Subcutaneous abdominal adipose tissue (tissue), 5 donors: ENCODE measurements around the gene LIN28B.

Source experiments
- H3K27ac ChIP-seq: one replicate; pipeline ENCODE4 v1.7.0; 2013; ENCODE audit warnings: low read depth, mild to moderate bottlenecking, inconsistent platforms, low read length, moderate library complexity
- H3K27me3 ChIP-seq, 5 donors: one replicate each; pipeline ENCODE4 v1.7.0; 2013; ENCODE audit warnings: low read length in 5 of 5, inconsistent platforms in 1 of 5; ENCODE audit not compliant: control insufficient read depth in 5 of 5, insufficient read depth in 4 of 5
- H3K36me3 ChIP-seq, 5 donors: one replicate each; pipeline ENCODE4 v1.7.0; 2013; ENCODE audit warnings: low read length in 5 of 5; ENCODE audit not compliant: control insufficient read depth in 5 of 5, insufficient read depth in 5 of 5
- H3K4me1 ChIP-seq, 5 donors: one replicate each; pipeline ENCODE4 v1.7.0; 2013; ENCODE audit warnings: low read length in 5 of 5, mild to moderate bottlenecking in 3 of 5, moderate library complexity in 1 of 5; ENCODE audit not compliant: control insufficient read depth in 5 of 5, insufficient read depth in 5 of 5
- H3K4me3 ChIP-seq, 5 donors: one replicate each; pipeline ENCODE4 v1.7.0; 2013; ENCODE audit warnings: low read length in 5 of 5, low read depth in 1 of 5
- H3K9ac ChIP-seq, 5 donors: one replicate each; pipeline ENCODE4 v1.7.0; 2013; ENCODE audit warnings: low read length in 5 of 5, mild to moderate bottlenecking in 4 of 5, moderate library complexity in 3 of 5
- H3K9me3 ChIP-seq, 5 donors: one replicate each; pipeline ENCODE4 v1.7.0; 2013; ENCODE audit warnings: low read length in 5 of 5; ENCODE audit not compliant: control insufficient read depth in 5 of 5
- donor health status: healthy.
- donor health status: healthy.
- donor health status: healthy.
- donor health status: healthy.
- donor health status: healthy.

Gene LIN28B

GRCh38 chr6:104956731-104957294 is at the start of gene LIN28B:
Gene LIN28B (plus strand): TSS chr6:104957107. CDS start chr6:104957251, 144 bp downstream.
- Histone ChIP-seq H3K27me3 (peaks cover 35 to 59% (median 46%) of the 10 kb centered on the region in 5 donors), H3K27ac (no peak within 1 kb of the TSS), H3K4me1 (peaks cover 0 to 7% (median 3%) of the 10 kb centered on the region in 5 donors), H3K4me3 (peak within 1 kb of the TSS in 1 of 5 donors; percentile 8), H3K36me3 (no peaks in the 10 kb centered on the region), H3K9ac (no peak within 1 kb of the TSS), H3K9me3 (peaks cover 0 to 8% (median 0%) of the 10 kb centered on the region in 5 donors)

GRCh38 chr6:104908031-104908887 is 48.6 kb upstream of the LIN28B start:
- Histone ChIP-seq H3K27me3 (peaks cover 0 to 2% (median 0%) of the 10 kb centered on the region in 5 donors), H3K4me1 (no peaks in the 10 kb centered on the region), H3K4me3 (no peak overlapping the region), H3K27ac (no peak overlapping the region), H3K9me3 (peaks cover 0 to 7% (median 2%) of the 10 kb centered on the region in 5 donors), H3K36me3 (no peaks in the 10 kb centered on the region), H3K9ac (no peak overlapping the region)

GRCh38 chr6:104908888-104909525 is 47.9 kb upstream of the LIN28B start:
- Histone ChIP-seq H3K27me3 (peaks cover 0 to 2% (median 0%) of the 10 kb centered on the region in 5 donors), H3K4me1 (no peaks in the 10 kb centered on the region), H3K9me3 (peaks cover 0 to 7% (median 2%) of the 10 kb centered on the region in 5 donors), H3K36me3 (no peaks in the 10 kb centered on the region), H3K27ac (no peak overlapping the region), H3K9ac (no peak overlapping the region), H3K4me3 (no peak overlapping the region)

DNA sequence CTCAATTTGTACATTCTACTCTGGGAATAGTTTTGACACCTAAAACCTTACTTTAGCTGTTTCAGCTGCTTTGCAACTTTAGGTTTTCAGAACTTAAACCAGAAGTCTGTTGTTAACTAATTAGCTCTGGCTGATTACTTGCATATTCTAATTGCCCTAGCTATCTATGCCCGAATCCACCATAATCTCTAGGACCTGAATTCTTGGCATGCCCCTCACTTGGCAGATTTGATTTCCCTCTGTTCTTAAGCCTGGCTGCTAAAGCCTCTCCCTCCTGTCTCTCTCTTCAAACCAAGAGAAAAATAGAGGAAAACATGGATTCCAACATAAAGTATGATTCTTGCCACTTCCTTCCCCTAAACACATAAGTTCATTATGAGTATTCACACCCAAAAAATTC is 35.0 kb upstream of the LIN28B start:
- no peaks in the 10 kb centered on the region for H3K27me3 ChIP-seq
- H3K4me3 ChIP-seq, result no peak overlapping the region
- no peak overlapping the region for H3K27ac ChIP-seq
- H3K9ac ChIP-seq, result no peak overlapping the region
- H3K36me3 ChIP-seq, result no peaks in the 10 kb centered on the region
- peaks cover 0 to 3% (median 0%) of the 10 kb centered on the region in 5 donors for H3K9me3 ChIP-seq
- no peaks in the 10 kb centered on the region for H3K4me1 ChIP-seq

DNA sequence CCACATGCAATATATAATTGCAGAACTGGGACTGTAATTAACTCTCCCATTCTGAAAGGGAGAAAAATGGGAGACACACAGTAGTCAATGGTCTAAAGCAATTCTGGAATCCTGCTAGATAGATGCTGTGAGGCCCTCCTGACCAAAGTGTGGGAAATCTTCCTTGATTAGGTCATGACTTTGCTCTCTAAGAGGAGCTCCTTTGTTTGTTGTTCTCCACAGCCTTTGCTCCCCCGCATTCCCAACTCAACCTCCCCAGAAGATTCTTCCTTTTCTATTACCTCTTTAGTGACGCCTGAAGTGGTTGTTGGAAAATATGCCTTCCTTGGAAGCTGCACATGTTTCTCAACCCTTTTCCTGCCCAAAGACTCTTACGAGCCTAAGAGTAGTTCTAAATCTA is 28.8 kb upstream of the LIN28B start:
- Histone ChIP-seq H3K27ac (no peak overlapping the region), H3K4me1 (no peaks in the 10 kb centered on the region), H3K36me3 (no peaks in the 10 kb centered on the region), H3K4me3 (no peak overlapping the region), H3K27me3 (no peaks in the 10 kb centered on the region), H3K9me3 (no peaks in the 10 kb centered on the region), H3K9ac (no peak overlapping the region)

DNA sequence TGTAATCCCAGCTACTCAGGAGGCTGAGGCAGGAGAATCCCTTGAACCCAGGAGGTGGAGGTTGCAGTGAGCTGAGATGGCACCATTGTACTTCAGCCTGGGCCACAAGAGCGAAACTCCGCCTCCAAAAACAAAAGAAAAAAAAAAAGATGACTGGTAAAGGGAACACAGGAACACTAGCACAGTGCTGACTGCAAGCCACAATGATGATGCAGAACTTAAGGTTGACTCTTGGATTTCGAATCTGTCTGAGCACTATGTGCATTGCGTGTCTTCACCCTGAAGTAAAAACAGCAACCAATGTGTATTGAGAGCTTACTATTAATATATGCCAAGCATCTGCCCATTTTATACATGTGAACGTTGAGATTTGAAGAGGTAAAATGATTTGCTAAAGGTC is 27.6 kb upstream of the LIN28B start:
- H3K9ac ChIP-seq, result no peak overlapping the region
- peaks cover 0 to 2% (median 0%) of the 10 kb centered on the region in 5 donors for H3K27me3 ChIP-seq
- H3K36me3 ChIP-seq, result no peaks in the 10 kb centered on the region
- no peak overlapping the region for H3K27ac ChIP-seq
- no peaks in the 10 kb centered on the region for H3K4me1 ChIP-seq
- no peaks in the 10 kb centered on the region for H3K9me3 ChIP-seq
- no peak overlapping the region for H3K4me3 ChIP-seq

DNA sequence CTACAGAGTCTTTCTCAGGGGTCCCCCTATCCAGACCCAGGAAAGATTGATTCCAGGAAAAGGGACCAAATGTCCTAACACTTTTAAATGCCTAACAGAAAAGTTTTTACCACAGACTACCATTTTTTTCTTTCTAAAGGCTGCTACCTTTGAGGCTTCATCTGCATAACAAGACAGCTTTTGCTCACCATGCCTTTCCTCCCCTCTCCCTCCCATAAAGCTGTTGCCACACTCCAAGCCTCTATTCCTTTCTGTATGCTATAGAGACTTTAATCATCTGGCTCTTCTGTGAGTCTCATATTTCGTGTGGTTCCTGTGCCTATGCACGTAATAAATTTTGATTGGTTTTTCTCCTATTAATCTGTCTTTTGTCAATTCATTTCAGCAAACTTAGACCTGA is 26.0 kb upstream of the LIN28B start:
- H3K4me3 ChIP-seq, result no peak overlapping the region
- H3K9ac ChIP-seq, result no peak overlapping the region
- no peaks in the 10 kb centered on the region for H3K4me1 ChIP-seq
- no peaks in the 10 kb centered on the region for H3K36me3 ChIP-seq
- H3K27ac ChIP-seq, result no peak overlapping the region
- no peaks in the 10 kb centered on the region for H3K9me3 ChIP-seq
- peaks cover 0 to 2% (median 0%) of the 10 kb centered on the region in 5 donors for H3K27me3 ChIP-seq

- Histone ChIP-seq H3K9me3 (no peaks in the 10 kb centered on the region), H3K4me1 (peaks cover 0 to 10% (median 6%) of the 10 kb centered on the region in 5 donors), H3K36me3 (no peaks in the 10 kb centered on the region), H3K27me3 (peaks cover 0 to 19% (median 9%) of the 10 kb centered on the region in 5 donors), H3K9ac (no peak overlapping the region), H3K27ac (no peak overlapping the region), H3K4me3 (no peak overlapping the region)
These were observed 20.0 kb upstream of the LIN28B start for GRCh38 chr6:104936766-104937535.

GRCh38 chr6:104940238-104940892 is 16.5 kb upstream of the LIN28B start:
- H3K36me3 ChIP-seq, result no peaks in the 10 kb centered on the region
- peaks cover 0 to 10% (median 6%) of the 10 kb centered on the region in 5 donors for H3K4me1 ChIP-seq
- peaks cover 0 to 29% (median 15%) of the 10 kb centered on the region in 5 donors for H3K27me3 ChIP-seq
- H3K9ac ChIP-seq, result no peak overlapping the region
- no peak overlapping the region for H3K27ac ChIP-seq
- no peaks in the 10 kb centered on the region for H3K9me3 ChIP-seq
- H3K4me3 ChIP-seq, result peak overlapping the region in 4 of 5 donors; percentile 55 to 73 (median 64)
